ENCODE data around the gene AGPAT3.

The AGPAT3 gene

DNA sequence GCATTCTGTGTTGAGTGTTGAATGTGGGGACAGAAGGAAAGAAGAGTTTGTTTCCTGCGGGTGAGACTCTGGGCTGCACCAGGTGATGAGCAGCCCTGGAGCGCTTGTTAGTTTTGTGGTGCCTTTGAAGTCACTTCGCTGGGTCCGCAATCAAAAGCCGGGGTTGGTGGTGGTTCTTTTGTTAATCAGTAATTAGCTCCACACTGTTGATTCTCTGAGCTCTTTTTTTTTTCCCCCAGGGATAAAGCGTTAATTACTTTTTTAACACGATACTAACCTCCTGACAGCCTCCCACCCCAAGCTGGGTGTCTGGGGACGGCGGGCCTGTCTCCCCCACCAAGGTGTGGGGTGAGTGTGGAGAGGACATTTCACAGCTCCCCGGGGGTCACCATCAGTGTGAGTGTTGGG lies 56.6 kb downstream of the AGPAT3 start:
- no peak for DNase-seq

DNA sequence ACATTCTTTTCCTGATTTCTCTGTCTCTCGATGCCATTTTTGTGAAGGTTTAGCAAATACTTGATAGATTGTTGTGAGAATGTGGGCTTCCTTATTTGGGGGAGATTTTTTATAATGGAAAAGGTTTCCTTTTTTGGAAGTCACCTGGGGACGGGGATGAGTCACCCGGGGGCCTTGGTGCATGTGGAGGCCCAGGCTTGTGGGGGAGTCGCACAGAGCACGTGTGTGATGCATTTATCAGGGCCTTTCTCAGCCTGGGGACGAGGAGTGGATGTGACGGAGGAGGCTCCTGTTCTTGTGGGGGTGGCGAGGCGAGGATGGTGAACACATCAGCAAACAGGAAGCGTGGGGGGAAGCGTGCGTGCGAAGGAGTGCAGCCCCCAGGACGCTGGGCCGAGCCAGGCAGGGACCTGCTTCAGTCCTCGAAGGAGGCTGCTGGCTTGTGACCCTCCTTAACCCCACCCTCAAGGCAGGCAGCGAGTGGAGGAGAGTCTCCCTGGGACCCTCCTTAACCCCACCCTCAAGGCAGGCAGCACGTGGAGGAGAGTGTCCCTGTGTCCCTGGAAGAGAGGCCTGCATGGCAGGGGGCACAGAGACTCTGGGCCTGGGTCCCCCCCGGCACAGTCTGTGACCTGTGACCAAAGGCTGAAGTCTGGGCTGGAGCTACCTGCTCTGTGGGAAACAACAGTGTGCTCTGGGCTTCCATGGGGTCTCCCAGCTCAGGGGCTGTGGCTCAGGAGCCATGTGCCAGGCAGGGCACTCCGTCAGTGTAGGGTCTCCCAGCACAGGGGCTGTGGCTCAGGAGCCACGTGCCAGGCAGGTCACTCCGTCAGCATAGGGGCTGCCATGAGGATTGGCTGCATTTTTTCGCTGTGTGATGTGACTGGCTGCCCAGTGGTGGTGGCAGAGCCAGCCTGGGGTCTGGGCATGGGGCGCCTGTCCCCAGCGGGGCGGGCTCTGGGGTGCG lies 57.2 kb downstream of the AGPAT3 start:
- DNase-seq = peak in 1 of 58 donors; percentile 32

DNA sequence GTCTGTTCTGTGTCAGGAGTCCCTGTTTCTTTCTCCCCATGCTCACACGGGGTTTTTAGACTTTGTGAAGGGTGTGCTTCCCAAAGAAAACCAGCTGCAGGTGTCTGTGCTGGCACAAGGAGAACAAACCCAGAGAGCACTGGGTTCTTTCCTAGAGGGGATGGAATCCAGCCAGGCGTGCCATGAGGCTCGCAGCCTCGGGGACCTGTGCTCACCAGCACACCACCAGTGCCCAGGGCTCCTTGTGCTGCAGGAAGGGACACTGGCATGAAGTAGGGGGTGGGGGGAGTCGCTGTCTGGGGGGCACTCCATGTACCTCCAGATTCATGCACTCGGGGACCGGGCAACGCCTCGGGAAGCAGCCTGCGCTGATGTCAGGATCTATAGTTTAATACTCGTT lies 57.9 kb downstream of the AGPAT3 start:
- peak in 1 of 58 donors; percentile 17 for DNase-seq

DNA sequence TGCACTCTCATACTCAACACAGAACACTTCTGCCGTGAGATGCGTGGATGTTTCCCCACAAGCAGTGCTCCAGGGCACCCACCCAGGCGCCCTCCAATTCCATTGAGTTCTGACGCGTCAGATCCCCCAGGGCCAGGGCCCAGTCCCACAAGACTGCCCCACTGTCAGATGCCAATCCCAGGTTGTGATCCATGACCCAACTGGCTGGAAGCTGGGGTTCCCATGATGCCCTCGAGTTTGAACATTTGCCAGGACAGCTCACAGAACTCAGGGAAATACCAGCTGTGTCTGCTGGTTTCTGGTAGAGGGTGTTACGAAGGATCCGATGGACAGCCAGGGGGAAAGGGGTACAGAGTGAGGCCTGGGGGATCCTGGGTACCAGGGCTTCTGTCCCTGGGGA lies 58.4 kb downstream of the AGPAT3 start:
- peak in 30 of 58 donors; percentile 20 to 85 (median 48) for DNase-seq

DNA sequence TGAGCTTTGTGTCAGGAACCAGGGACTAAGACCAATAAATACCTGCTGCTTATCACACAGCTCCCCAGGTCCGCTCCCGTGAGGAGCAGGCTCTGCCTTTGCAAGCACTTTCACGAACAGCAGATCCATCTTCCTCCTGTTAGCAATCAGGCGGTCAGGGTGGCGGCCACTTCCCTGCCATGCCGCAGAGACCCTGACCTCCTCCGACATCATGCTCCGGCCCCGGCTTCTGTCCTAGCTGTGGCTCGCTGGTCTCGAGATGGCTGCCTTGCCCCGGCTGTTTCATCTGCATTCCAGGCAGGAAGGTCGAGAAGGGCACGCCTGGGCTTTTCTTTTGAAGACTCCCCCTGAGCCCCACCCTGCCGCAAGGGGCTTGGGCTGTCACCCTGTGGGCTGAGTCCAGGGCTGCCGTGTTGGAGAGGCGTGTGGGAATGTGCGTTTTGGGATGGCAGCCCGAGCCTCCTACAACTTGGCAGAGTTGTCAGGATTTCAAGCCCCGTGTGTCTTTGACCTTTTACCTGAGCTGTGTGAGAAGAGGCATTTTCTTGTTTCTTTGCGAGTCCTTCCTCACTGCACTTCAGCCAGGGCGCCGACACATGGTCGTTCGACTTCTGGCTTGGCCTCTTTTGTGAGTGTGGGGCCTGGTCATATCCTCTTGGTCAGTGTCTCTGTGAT lies 59.5 kb downstream of the AGPAT3 start:
- DNase-seq = no peak

DNA sequence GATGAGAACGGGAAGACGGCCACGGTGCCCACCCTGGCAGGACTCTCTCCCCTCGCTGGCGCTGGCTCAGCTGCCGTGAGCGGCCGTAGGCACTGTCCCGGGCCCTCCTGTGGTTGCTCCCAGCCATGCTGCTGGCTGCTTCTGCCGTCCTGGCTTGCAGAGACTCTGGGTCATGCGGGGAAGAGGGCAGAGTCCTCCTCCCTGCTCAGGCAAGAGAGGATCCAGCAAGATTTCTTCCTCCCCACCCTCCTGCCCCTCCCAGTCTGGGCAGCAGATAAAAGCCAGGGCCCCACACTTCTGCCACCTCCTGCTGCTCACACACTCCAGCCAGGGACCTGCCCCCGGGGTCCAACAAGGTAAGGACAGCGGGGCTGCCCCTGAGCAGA lies 60.1 kb downstream of the AGPAT3 start:
- DNase-seq = no peak

DNA sequence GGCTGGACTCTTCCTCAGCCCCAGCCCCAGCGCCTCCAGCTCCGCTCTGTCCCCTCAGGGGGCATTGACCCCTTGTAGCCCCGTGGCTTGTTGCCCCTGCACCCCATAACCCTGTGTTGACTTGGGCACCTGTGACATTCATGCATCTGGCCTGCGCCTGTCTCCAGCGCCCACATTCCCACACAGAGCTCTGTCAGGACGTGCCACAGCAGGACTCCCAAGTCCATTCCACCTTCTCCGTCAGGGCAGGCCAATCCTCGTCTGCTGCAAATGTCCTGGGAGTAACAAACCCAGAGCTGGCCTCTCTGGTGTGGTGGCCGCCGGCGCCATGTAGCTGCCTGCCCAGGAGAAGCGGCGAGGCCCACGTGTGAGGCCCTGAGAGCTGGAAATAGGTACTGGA lies 60.6 kb downstream of the AGPAT3 start:
- DNase-seq = no peak

DNA sequence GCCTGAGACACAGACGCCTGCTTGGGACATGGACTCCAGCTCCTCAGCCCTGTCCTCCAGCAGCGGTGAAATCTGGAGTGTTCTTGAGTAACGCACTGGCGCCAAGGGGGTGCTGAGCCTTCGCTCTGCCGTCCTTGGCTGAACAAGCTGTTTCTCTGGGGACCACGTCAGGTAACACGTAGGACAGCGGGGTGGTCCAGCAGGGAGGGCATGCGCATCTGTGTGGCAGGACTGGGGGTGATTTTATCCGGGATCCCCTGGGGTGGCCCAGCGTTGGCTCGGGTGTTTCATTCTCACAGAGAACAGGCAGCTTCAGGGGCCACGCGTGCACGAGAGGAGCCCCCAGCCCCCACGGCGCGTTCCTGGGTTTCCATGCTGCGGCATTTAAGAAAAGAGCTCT lies 61.2 kb downstream of the AGPAT3 start:
- DNase-seq = no peak

DNA sequence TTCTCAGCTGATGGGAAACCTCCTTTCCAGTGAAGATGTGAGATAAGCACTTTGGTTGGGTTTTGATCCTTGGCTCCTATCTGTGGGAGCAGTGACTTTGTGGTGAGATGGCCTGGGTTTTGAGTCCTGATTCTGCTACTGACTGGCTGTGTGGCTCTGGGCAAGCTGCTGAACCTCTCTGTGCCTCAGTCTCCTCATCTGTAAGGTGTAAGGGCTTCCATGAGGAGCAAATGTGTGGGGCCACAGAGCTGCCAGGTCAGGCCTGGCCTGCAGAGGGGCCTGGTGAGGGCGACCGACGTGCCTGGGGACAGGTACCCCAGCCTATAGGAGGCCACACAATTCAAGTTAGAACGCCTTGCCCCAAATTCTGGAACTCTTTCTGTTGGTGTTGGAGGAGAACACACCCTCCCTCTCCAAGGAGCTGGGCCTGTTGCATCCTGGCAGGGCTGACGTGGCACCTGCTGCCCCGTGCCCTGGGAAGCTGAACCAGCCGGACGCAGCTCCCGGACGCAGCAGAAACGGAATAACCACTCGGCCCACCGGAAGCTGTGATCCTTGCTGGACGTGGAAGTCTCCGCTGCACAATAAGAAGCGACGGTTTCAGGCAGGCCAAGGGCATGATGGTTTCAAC lies 62.7 kb downstream of the AGPAT3 start:
- DNase-seq = no peak

DNA sequence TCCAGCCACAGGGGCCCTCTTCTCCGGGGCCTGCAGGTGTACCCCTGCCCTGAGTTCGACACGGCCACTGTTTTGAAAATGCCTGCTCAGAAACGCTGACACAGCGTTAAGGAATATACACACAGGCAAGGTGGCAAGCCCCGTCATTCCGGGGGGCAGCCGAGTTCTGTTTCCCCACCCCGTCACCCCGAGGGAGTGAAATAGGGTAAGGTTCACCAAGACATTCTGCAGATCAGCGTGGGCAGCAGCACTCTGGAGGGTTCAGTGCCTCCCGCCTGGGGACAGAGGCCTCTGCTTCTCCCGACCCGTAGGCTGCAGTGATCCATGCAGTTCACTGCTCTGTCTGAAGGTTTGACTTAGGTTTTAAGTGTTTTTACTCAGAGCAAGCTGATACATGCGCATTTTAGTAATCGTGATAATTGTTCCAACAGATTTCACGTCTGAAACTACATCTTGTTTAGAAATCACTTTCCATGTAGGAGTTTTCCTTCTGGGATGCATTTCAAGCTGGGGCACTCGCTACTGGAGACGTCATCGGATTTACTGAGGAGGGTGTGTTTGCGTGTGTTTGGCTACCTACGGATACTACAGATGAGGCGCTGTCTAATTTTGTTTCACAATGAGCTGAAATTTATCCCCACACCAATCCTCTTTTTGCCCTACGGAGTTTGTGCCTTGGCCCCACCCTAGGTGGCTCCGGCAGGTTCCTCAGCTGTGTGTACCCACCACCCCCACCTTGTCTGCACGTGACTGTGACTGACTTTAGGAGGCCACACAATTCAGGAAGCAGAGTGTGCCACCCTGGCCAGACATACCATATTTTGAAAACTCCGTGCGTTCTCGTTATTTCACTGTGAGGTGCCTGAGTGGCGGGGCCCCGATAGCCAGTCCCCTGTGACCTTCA lies 63.5 kb downstream of the AGPAT3 start:
- DNase-seq = peak in 2 of 58 donors; percentile 14 to 23

DNA sequence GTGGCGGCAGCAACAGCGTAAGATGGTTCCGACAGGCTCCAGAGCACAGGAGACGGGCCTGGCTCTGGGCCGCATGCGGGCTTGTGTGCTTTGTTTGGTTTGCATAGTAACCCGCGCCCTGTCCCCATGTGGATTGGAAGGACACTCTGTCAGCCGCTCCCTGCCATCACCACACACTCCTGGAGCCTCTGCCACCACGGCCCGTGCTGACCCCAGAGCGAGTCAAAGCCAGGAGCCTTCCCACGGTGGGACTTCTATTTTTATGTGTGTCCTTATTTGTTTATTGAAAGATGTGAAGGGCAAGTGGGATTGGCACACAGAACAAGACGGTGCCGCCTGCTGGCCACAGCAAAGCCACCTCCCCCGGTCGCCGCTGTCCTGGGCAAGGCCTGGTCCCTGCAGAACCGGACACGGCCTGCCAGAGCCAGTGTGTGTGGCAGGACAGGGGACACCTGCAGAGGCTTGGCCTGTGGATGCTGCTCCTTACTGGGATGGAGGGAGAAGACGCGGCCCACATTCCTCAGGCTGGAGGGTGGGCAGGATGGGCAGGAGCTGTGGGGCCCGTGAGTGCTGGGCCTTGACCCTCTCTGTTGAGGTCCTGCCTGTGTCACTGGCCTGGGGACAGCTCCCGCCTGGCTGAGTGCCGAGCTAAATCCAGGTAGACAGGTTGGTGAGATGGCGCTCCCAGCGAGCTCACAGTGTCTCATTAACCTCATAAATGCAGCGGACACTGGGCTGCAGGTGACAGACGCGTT lies 64.4 kb downstream of the AGPAT3 start:
- peak in 16 of 58 donors; percentile 15 to 57 (median 40) for DNase-seq

DNA sequence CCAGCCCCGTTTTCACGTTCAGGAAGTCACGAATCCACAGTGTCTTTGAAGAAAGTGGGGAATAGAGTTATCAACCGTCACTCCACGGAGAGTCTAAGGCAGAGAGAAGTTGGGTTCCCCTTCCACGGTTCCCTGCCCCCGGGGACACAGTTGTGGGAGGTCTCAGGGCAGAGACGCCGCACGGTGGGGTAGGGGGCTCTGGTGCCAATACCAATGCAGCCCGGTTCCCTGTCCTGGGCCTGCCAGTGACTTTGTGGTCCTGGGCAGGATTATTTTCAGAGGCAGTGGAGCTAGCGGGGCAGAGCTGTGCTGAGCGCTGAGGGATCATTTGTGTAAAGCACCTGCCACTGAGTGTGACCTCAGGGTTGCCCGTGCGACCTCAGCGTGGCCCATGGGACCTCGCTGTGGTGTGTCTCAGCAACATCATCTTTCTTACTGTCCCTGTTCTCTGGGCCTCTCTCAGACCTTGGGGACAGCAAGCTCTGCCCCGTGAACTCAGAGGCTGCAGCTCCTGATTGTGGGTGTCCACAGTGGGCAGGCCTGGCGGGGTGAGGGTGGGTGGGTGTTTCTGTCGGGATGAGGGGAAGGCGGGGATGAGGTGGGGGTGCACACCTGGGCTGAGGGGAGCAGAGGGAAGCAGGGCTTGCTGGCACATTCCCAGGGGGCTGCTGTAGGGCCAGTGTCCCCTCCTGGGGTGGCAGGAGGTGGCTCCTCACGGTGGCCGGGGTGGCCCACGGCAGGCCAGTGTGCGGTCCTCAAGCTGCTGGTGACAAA lies 65.2 kb downstream of the AGPAT3 start:
- no peak for DNase-seq

DNA sequence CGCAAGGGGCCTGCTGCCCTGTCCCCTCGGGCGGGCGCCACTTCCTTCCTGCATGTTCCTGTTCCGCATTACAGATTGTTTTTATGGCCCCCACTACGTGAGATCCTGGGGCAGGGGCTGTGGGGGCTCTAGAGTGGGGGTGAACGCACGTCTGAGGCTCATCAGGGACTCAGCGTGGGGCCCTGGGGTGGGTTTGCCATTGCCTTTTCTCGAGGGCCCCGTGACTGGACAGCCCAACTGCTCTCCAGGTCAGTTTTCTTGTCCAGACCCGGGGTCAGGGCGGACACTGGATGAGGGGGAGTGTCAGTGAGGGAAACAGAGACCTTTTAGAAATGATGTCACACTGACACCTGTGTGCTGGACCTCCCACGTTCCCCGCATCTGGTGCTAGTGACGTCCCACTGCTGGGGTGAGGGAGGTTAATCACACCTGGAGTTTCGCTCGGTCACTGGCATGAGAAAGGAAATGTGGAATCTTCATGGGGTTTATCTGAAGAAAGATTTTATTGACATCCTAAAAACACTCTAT lies 65.9 kb downstream of the AGPAT3 start:
- no peak for DNase-seq

DNA sequence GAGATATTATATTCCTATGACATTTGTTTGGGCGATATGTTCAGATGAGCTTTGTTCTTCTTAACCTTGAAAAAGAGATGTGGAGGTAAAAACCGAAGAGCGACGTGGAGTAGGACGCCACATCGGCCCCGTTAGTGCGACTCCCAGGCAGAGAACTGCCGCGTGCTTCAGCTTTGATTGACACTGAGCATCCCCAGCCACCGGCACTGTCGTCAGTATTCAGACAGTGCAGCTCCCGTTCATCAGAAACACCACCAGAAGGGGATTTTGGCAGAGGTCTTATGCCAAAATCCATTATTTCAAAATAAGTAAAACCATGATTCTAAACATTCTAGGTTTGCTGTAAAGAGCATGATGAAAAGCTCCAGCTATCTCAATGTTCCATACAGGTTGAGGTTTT lies 66.5 kb downstream of the AGPAT3 start:
- DNase-seq = no peak

DNA sequence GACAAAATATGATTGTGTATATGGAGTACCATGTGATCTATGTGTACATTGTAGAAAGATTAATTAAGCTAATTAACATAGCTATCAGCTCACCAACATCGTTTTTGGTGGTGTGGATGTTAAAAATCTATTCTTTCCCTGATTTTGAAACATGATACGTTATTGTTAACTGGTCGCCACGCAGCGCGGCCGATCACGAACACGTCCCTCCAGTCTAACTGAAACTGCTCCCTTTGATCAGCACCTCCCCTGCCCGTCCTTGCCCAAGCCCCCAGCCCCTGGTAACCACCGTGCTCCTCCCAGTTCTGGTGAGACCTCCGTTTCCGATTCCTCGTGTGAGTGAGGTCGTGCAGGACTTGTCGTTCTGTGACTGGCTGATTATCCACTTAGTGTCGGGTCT lies 67.0 kb downstream of the AGPAT3 start:
- DNase-seq = no peak

DNA sequence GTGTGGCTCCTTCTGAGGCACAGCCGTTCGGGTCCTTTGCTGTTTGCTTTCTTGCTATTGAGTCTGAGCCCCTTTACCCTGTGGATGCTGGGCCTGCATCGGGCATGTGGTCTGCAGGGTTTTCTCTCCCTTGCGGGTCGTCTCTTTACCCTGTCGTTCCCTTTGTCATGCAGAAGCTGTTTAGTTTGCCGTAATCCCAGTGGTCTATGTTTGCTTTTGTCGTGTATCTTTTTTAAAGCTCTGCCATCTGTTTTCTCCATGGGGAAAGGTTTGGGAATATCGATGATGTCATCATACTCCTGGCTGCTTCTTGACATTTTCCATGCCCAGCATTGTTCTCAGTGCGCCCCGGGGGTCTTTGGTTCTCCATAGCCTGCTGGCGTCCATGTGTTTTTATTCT lies 68.2 kb downstream of the AGPAT3 start:
- no peak for DNase-seq

DNA sequence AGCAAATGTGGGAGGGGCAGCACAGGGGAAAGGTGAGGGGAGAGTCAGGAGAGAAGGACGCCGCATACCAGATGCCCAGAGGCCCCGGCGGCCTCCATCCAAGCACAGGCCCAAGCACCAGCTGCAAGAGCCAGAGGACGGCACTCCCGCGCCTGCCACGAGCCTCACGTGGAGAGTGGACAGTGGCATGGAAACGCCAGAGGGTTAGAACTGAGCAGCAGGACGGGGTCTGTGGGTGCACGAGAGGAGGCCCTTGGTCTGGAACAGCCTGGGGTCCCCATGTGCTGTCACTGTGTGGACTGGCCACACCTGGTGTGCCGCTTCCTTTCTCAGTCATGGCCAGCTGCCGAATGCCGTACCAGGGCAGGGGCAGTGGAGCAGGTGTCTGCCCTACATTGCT lies 68.7 kb downstream of the AGPAT3 start:
- no peak for DNase-seq

DNA sequence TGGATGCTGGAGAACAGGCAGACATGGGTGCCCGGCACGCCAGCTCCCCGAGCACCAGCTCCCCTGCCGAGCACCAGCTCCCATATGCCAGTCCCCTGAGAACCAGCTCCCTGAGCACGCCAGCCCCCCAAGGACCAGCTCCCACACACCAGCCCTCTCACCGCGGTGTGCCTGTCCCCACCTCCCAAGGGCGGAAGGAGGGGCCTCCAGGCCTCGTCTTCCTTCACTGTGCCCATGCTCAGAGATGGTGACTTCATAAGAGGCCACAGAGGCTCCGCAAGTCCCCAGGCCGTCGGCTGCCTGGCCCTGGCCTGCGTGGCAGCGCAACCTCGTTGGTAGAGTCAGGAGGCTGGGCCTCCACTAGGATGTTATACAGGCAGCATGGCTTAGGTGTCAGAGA lies 69.1 kb downstream of the AGPAT3 start:
- no peak for DNase-seq
